Measurements from ENCODE around the gene LEFTY1.
"Not testable (repeated sequence)": the region's sequence is repeated elsewhere in the genome, so short reads cannot be mapped to it uniquely, and the experiment has no call there.

The LEFTY1 gene

GRCh38 chr1:225838793-225839192, 50.2 kb downstream of the LEFTY1 start:
- H3K36me3 Mint-ChIP-seq: no peaks in the 10 kb centered on the region
- no peak for DNase-seq
- no peaks in the 10 kb centered on the region for H3K9me3 Mint-ChIP-seq
- CTCF ChIA-PET: no interaction called here
- H3K4me3 Mint-ChIP-seq: no peak overlapping the region
- no peak overlapping the region for H3K27ac Mint-ChIP-seq
- H3K4me1 Mint-ChIP-seq: peaks cover 11% of the 10 kb centered on the region
- no peaks in the 10 kb centered on the region for H3K27me3 Mint-ChIP-seq

DNA sequence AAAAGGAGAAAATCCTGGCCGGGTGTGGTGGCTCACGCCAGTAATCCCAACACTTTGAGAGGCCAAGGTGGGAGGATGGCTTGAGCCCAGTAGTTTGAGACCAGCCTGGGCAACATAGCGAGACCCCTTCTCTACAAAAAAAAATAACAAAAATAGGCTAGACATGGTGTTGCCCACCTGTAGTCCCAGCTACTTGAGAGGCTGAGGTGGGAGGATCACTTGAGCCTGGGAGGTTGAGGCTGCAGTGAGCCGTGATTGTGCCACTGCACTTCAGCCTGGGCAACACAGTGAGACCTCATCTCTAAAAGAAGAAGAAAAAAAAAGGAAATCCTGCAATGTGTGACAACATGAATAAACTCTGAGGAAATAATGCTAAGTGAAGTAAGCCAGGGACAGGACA, 52.6 kb downstream of the LEFTY1 start:
- H3K4me1 Mint-ChIP-seq, H3K9me3 Mint-ChIP-seq, H3K4me3 Mint-ChIP-seq, CTCF ChIA-PET, H3K36me3 Mint-ChIP-seq, H3K27me3 Mint-ChIP-seq, DNase-seq, H3K27ac Mint-ChIP-seq: not testable (repeated sequence)

Measured in activated naive CD4-positive, alpha-beta T cell treated with anti-CD3 and anti-CD28 coated beads, Interleukin-2, amount 10 ng/mL, durations not matched to agents 7 days and 5 days (primary cell).